SK-N-SH (cell line): ENCODE measurements around the gene OBSCN.
"Not testable (repeated sequence)": the region's sequence is repeated elsewhere in the genome, so short reads cannot be mapped to it uniquely, and the experiment has no call there.

ENCODE experiments used
- CTCF ChIP-seq: fragments of 200-600 bp; sonication (generic); IDR thresholded peaks from 2 replicates; pipeline ENCODE4 v1.6.1; 2017; ENCODE audit warnings: antibody characterized with exemption, mild to moderate bottlenecking, moderate library complexity
- GATA2 ChIP-seq: sonication (generic); formaldehyde crosslinking; IDR thresholded peaks from 2 replicates; pipeline ENCODE4 v1.5.0; 2020; ENCODE audit warnings: mild to moderate bottlenecking, missing genetic modification reagents
- POLR2AphosphoS5 ChIP-seq: IDR thresholded peaks from 2 replicates; pipeline ENCODE4 v1.6.1; 2012; ENCODE audit warnings: low read depth, low read length
- TF ChIP-seq, protein P1 (sequence below): fragments of 150-350 bp; IDR thresholded peaks from 2 replicates; pipeline ENCODE4 v1.6.1; 2017; ENCODE audit warnings: antibody characterized with exemption, low read length, low read depth, borderline replicate concordance

- TF ChIP-seq, protein P1, sequence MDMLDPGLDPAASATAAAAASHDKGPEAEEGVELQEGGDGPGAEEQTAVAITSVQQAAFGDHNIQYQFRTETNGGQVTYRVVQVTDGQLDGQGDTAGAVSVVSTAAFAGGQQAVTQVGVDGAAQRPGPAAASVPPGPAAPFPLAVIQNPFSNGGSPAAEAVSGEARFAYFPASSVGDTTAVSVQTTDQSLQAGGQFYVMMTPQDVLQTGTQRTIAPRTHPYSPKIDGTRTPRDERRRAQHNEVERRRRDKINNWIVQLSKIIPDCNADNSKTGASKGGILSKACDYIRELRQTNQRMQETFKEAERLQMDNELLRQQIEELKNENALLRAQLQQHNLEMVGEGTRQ, result not testable (repeated sequence)
- TF ChIP-seq GATA2 (CRISPR knock-in tag); CTCF; POLR2AphosphoS5: not testable (repeated sequence)
These were observed 61.6 kb downstream of the OBSCN start for GRCh38 chr1:228269431-228269830.
